HEK293T (cell line): ENCODE results near the gene KRT24.

Source experiments
- FOXA1 ChIP-seq: fragments of 450-650 bp; IDR thresholded peaks from 2 replicates; pipeline ENCODE4 v1.6.1; 2016; ENCODE audit warnings: mild to moderate bottlenecking
- FOXM1 ChIP-seq: fragments of 450-650 bp; IDR thresholded peaks from 2 replicates; pipeline ENCODE4 v1.6.1; 2017; ENCODE audit warnings: mild to moderate bottlenecking, borderline replicate concordance
- TARDBP ChIP-seq: fragments of 450-650 bp; IDR thresholded peaks from 2 replicates; pipeline ENCODE4 v1.6.1; 2016
- ZNF384 ChIP-seq: fragments of 450-650 bp; IDR thresholded peaks from 2 replicates; pipeline ENCODE4 v1.6.1; 2016

- TF ChIP-seq FOXA1: no peak
- TF ChIP-seq FOXM1: no peak
- TF ChIP-seq ZNF384: no peak
- no peak for TF ChIP-seq TARDBP
Measured at GRCh38 chr17:40694584-40694983, 9.0 kb downstream of the KRT24 start.
